GM19035 (cell line): ENCODE measurements around the gene ZNF532.
"Not testable (repeated sequence)": the region's sequence is repeated elsewhere in the genome, so short reads cannot be mapped to it uniquely, and the experiment has no call there.

ENCODE experiments used
- ATAC-seq: cut with Tn5 transposase; IDR thresholded peaks from one replicate; pipeline ENCODE4 v1.9.1; 2021; ENCODE audit not compliant: unreplicated experiment

ZNF532 gene

DNA sequence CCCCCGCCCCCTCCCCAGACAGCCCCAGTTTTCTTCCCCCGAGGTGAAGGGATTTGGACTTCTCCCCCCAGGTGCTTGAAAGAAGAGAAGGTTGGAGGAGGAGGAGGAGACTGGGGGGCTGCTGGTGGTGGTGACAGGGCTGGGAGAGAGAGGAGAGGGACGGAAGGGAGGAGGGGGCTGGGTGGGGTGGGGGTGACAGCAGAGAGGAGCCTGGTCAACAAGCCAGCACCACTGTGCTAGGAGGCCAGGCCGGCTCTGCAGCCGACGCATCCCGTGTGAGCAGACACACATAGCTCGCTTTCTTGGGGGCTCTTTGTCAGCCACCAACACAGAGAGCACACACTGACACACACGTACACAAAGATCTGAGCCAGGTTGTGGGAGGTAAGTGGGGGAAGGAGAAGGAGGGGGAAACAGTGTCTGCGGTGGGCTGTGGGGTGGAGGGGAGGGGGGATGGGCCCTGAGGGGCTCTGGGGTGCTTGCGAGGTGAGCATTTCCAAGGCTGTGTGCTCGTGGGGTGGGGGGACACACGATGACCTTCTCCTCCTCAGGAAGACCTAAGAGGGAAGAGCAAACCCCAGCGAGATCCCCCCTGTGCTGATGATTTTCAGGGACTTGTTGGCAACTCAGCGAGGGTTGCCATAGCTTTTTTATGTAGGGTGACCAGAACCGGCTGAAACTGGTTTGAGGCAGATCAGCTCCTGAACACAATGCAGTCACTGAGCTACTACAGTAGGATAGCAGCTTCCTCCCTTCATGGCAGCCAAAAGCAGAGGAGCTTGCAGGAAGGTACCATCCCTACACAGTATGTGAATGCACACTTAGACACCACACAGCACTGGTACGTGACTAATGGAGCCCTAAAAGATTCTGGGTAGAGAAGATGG, at the start of gene ZNF532:
Gene ZNF532 (plus strand): TSS at position 732 of the 887 bp plus-strand sequence. CDS start 53,411 bp downstream, outside the sequence.
- no peak for ATAC-seq

GRCh38 chr18:58819051-58819450, 45.6 kb upstream of the ZNF532 start:
- ATAC-seq = no peak

DNA sequence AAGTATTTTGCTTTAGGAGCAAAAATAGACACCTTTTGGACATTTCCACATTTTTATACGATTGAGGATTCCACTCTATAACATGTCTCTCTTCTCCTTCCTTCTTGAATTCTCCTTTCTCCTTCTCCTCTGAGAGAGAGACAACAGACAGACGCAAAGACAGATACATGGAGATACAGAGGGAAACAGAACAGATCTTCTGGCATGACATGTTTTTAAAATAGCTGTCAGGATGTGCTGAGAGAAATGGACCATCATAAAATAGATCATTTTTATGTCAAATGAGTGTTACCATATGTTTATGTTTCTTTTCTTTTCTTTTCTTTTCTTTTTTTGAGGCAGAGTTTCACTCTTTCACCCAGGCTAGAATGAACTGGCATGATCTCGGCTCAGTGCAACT, 44.4 kb upstream of the ZNF532 start:
- no peak for ATAC-seq

DNA sequence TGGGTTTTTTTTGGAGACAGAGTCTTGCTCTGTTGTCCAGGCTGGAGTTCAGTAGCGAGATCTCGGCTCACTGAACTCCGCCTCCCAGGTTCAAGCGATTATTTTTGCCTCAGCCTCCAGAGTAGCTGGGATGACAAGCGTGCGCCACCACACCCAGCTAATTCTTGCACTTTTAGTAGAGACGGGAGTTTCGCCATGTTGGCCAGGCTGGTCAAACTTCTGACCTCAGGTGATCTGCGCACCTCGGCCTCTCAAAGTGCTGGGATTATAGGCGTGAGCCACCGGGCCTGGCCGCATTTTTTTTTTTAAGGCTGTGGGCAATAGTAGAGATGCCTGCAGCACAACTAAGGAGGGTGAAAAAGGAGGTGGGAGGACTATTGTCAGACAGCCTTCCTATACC, 41.7 kb upstream of the ZNF532 start:
- no peak for ATAC-seq

DNA sequence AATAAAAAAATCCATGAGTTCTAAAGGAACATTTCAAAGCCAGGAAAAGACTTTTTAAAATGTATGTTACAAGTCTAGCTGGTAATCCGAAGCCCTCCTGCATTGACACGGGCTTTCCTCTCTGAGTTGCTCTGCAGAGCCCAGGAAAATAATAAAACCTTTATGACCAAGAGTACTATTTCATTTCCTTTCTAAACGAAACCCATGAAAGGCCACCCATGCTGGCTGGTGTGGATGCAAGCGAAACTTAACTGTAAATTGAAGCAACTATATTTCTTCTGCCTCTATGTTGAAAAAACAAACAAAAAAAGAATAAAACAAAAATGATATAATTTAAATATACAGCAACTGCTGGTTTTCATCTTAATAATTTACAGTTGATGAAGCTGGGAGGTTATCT, 41.3 kb upstream of the ZNF532 start:
- ATAC-seq = no peak

DNA sequence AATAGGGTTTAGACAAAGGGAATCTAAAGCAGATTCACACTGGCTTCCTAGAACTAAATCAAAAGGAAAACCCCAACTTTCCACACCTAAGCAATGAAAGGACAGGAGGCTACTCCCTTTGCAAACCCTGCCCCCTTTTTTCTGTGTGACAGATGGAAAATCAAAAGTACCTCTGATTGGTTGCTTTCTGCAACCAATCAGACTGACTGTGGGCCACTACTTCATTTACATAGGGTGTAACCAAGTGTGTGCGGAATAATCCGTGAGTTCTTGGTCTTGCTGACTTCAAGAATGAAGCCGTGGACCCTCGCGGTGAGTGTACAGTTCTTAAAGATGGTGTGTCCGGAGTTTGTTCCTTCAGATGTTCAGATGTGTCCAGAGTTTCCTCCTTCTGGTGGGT, 37.8 kb upstream of the ZNF532 start:
- ATAC-seq = not testable (repeated sequence)

DNA sequence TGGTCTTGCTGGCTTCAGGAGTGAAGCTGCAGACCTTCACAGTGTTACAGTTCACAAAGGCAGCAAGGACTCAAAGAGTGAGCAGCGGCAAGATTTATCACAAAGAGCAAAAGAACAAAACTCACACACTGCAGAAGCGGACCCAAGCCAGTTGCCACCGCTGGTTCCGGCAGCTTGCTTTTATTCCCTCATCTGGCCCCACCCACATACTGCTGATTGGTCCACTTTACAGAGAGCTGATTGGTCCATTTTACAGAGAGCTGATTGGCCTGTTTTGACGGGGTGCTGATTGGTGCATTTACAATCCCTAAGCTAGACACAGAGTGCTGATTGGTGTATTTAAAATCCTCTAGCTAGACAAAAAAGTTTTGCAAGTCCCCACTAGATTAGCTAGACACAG, 37.2 kb upstream of the ZNF532 start:
- no peak for ATAC-seq

DNA sequence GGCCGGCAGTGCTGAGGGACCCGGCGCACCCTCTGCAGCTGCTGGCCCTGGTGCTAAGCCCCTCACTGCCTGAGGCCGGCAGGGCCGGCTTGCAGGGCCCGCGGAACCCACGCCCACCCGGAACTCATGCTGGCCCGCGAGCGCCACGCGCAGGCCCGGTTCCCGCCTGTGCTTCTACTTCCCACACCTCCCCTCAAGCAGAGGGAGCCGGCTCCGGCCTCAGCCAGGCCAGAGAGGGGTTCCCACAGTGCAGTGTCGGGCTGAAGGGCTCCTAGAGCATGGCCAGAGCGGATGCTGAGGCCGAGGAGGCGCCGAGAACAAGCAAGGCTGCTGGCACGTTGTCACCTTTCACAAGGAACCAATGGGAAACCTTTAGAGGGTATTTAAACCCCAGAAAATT, 36.8 kb upstream of the ZNF532 start:
- ATAC-seq = no peak

DNA sequence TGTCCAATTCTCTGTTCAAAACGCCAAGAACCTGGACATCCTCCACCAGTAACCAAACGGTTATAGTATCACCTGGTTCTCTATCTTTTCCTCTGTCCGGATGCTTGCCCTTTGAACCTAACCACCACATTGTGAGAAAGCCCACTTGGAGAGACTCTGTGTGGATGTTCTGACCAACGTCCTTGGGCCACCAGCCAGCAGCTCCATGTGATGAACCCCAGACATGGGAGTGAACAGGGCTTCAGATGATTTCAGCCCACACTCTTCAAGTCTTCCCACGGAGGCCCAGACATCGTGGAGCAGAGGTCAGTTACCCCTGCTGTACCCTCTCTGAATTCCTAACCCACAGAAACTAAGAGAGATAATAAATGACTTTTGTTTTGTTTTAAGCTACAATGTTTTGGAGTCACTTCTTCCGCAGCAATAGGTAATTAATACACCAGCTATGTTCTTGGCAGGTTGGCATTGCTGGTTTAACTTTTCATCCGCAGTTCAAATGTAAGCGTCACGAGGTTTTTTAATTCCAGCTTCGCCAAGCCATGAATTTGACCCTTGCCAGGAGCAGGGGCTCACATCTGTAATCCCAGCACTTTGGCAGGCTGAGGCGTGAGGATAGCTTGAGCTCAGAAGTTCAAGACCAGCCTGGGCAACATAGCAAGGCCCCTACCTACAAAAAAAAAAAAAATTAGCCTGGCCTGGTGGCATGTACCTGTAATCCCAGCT, 36.1 kb upstream of the ZNF532 start:
- ATAC-seq = no peak

DNA sequence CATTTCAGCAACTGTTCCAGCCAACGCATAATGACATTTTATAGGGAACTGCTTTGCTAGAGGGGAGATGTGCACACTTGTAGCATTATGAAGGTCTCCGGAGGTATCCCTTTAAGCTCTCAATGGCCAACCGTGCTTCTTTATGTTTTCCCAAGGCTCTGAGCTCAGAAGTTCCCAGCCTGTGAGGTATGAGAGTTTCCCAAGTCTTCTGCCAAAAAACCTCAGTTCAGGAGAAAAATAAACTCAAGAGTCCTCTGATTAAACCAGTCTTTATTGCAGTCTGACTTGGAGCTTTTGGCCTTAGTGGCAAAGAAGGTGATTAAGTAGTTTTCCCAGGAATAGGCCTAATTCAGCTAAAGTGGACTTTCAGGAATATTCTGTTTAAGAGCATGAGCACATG, 35.4 kb upstream of the ZNF532 start:
- ATAC-seq = no peak

GRCh38 chr18:58829886-58830285, 34.8 kb upstream of the ZNF532 start:
- not testable (repeated sequence) for ATAC-seq

DNA sequence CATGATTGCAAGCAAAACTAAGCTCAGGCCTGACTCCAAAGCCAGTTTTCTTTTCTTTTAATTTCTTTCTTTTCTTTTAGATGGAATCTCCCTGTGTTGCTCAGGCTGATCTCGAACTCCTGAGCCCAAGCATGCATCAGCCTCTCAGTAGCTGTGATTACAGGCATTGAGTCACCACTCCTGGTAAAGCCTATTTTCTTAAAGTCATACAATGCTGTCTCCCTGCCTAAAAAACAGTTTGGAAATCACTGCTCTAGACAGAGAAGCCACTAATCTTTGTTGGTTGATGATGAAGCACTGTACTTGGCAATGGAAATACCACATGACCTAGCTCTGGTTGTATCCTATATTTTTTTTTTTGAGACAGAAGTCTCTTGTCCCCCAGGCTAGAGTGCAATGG, 33.1 kb upstream of the ZNF532 start:
- no peak for ATAC-seq

GRCh38 chr18:58838165-58838860, 26.4 kb upstream of the ZNF532 start:
- no peak for ATAC-seq

- no peak for ATAC-seq
Measured at GRCh38 chr18:58838946-58839345, 25.7 kb upstream of the ZNF532 start.

DNA sequence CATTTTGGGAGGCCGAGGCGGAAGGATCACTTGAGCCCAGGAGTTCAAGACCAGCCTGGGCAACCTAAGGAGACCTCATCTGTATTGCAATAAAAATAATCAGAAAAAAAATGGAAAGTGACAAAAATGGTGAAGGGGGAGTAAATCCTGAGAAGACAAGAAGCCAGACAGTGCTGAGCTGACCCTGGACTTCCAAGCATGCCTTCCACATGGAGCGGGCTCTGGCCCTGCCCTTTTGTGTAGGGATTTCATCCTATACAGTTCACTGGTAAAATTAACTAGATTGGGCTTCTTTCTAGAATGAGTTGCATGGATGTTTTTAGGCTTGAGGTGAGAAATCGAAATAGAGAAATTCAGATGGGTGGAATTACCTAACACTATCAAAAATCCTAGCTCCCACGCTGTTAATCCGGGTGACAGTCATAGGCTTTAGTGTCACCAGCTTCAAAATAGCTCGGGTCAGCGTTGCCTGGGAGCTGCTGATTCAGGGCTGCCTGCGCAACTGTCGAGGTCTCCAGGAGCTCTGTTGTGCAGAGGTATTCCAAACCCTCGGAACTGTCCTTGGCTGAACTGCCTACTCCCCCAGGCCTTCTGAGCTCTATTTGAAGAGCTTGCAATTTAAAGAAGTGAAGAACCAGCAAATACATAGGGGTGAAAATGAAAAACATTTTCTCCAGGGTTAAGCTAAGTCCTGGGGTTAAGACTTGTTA, 21.5 kb upstream of the ZNF532 start:
- ATAC-seq = no peak

DNA sequence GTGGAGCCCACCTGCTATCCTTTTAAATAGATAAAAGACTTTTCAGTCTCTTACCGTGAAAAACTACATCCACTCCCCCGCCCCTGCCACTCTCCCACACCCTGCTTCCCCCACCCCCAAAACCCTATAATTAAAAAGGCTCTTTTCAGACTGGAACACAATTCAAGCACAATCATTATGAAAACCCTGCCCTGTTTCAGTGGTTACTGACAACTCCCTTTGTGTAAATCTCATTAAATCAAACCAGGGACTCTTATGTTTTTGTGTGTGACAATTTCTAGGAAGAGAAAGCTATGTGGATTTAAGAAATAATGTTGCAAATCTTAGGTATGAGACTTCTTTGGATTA, 21.0 kb upstream of the ZNF532 start:
- no peak for ATAC-seq

DNA sequence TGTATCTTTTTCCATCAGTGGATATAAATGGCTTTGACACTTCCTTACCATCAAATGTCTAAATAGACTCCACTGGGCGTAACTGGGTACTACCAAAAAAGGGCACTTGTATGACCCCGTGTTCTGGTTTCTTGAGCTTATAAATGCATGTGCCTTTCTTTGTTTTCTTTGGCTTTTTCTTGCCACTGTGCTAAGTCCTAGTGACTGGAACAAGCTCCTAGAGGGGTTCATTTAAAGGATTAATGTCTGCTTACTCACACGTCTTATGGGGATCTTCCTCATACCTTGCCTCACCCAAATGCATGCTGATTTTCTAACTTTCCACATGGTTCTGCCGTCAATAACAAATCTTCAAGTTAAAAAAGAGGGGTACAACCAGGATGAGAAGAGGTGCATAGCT, 19.8 kb upstream of the ZNF532 start:
- ATAC-seq = no peak

GRCh38 chr18:58845928-58846724, 18.6 kb upstream of the ZNF532 start:
- ATAC-seq = no peak

DNA sequence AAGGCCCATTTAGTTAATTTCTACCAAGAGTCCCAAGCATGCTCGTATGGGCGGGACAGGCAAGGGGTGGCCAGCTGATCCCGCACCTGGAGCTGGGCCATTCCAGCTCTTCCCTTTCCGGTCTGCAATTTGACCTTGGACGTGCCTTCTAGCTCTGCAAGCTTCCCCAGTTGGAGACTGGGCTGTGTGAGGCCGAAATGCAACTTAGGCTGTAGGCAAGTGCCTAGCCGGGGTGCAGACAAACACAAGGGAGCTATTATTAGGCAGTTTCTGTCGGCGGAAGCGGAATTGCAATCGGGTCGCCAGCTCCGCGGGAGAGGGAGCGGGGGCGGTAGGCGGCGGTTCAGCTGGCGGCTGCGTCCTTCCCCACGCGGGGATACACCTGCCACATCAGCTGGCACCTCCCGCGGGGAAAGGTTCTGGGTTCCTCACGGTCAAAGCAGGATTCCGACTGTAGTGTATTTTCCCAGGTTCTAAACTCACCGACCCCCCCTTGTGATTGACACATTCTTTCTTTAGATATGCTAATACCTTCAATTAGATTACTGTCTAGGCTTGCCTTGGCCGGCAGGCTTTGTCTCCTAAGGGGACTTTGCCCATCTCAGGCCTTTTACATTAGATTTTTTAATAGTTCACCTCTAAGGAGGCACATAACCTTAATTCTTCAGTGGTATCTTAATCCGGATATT, 17.1 kb upstream of the ZNF532 start:
- no peak for ATAC-seq

- no peak for ATAC-seq
Measured at GRCh38 chr18:58848685-58849084, 16.0 kb upstream of the ZNF532 start.
